HepG2 (cell line): Measurements from ENCODE around the gene SP9. TPM values are rescaled to one million over a fixed set of nuclear protein-coding genes. Genes with fewer than 3 reads are reported as not detected.
A peak's percentile ranks its signal among the peaks of the same experiment; 100 is the strongest.

Experiments
- ATAC-seq: fragments of 200-7000 bp; cut with Tn5 transposase; 3 replicates; pipeline ENCODE4 v1.9.1; 2020; ENCODE audit warnings: mild to moderate bottlenecking, moderate library complexity
- BruUV-seq: library from RNA; stranded (reverse); fragments of 400-500 nt; replicated peaks from 2 replicates; lab custom pipeline; 2021; lab: Mats Ljungman, UMichigan
- CTCF ChIA-PET: fragments of 300-600 bp; formaldehyde crosslinking; extraction: SDS; loops from one replicate; lab custom pipeline; 2021; ENCODE audit warnings: low total read pairs, inconsistent platforms, low intra/inter-chr PET ratio; lab: Yijun Ruan, JAX
- POLR2A ChIA-PET: fragments of 350-600 bp; sonication (Branson Sonifier 250); formaldehyde crosslinking; loops from one replicate; lab custom pipeline; 2020; ENCODE audit warnings: antibody characterized with exemption, inconsistent platforms; lab: Yijun Ruan, JAX
- DNase-seq: peaks from one replicate; pipeline ENCODE4 v3.0.0-alpha.2; 2015; ENCODE audit warnings: low spot score
- FAIRE-seq: peaks from 3 replicates; lab custom pipeline; 2011; peaks lifted over from hg19 to GRCh38; lab: Jason Lieb, UNC
- H2AFZ ChIP-seq: one replicate; pipeline ENCODE4 v1.6.1; 2011; ENCODE audit warnings: low read length, inconsistent platforms
- H3K27ac ChIP-seq: fragments of 300-600 bp; 3 replicates; pipeline ENCODE4 v1.8.0; 2011; ENCODE audit warnings: mixed run types, mild to moderate bottlenecking, mixed read lengths, low read length, inconsistent platforms; ENCODE audit not compliant: insufficient read depth; ENCODE audit errors: extremely low read length
- H3K27me3 ChIP-seq, 2 experiments: fragments of 200-600 bp in 1 of 2; 2 replicates in 1 of 2; 3 replicates in 1 of 2; pipeline versions ENCODE4 v1.6.0 to v1.8.0; 2011; ENCODE audit warnings: low read length in 2 of 2, mild to moderate bottlenecking in 2 of 2, moderate library complexity in 2 of 2, inconsistent platforms in 1 of 2; ENCODE audit not compliant: insufficient read depth in 2 of 2, control insufficient read depth in 1 of 2
- H3K36me3 ChIP-seq, 2 experiments: fragments of 200-600 bp in 1 of 2; replicated peaks in 1 of 2; 2 replicates in 1 of 2; 3 replicates in 1 of 2; pipeline versions ENCODE4 v1.5.1 to v1.8.0; 2011; ENCODE audit warnings: low read length in 2 of 2, inconsistent platforms in 1 of 2; ENCODE audit not compliant: insufficient read depth in 2 of 2, control insufficient read depth in 1 of 2
- H3K4me1 ChIP-seq: 2 replicates; pipeline ENCODE4 v1.5.1; 2012; ENCODE audit warnings: low read length, inconsistent platforms; ENCODE audit not compliant: insufficient read depth
- H3K4me2 ChIP-seq: 2 replicates; pipeline ENCODE4 v1.6.0; 2011; ENCODE audit warnings: low read depth, low read length, inconsistent platforms
- H3K4me3 ChIP-seq, 3 experiments: fragments of 200-600 bp in 1 of 3; sonication (generic), shearing (Covaris generic) in 1 of 3; replicated peaks in 1 of 3; 2 replicates each; pipeline ENCODE4 v1.5.1; 2011 to 2016; ENCODE audit warnings: low read length in 3 of 3, inconsistent platforms in 2 of 3, low read depth in 2 of 3, mild to moderate bottlenecking in 2 of 3, control low read depth in 1 of 3, mixed read lengths in 1 of 3; ENCODE audit not compliant: insufficient read depth in 1 of 3
- H3K79me2 ChIP-seq: one replicate; pipeline ENCODE4 v1.6.1; 2011; ENCODE audit warnings: low read length, inconsistent platforms; ENCODE audit not compliant: insufficient read depth
- H3K9ac ChIP-seq: 2 replicates; pipeline ENCODE4 v1.6.0; 2011; ENCODE audit warnings: mild to moderate bottlenecking, low read depth, low read length, inconsistent platforms; ENCODE audit not compliant: insufficient read depth
- H3K9me3 ChIP-seq: 2 replicates; pipeline ENCODE4 v1.5.1; 2012; ENCODE audit warnings: mild to moderate bottlenecking, low read length
- H4K20me1 ChIP-seq: 2 replicates; pipeline ENCODE4 v1.6.0; 2011; ENCODE audit warnings: inconsistent platforms, mild to moderate bottlenecking, low read length, moderate library complexity; ENCODE audit not compliant: insufficient read depth
- CBX2 ChIP-seq, 2 experiments: fragments of 200-600 bp in 1 of 2; sonication (generic); formaldehyde crosslinking in 1 of 2; IDR thresholded peaks; 2 replicates each; pipeline versions ENCODE4 v1.7.0 to v1.8.1; 2018 to 2022; ENCODE audit warnings: low read depth in 2 of 2, low read length in 1 of 2, mild to moderate bottlenecking in 1 of 2, missing genetic modification reagents in 1 of 2
- CEBPB ChIP-seq: IDR thresholded peaks from 2 replicates; pipeline ENCODE4 v1.6.1; 2011; ENCODE audit warnings: low read depth, low read length, improper control_type of control experiment, borderline replicate concordance
- GPN1 ChIP-seq: sonication (generic); formaldehyde crosslinking; IDR thresholded peaks from 2 replicates; pipeline ENCODE4 v1.5.1; 2020; ENCODE audit warnings: missing genetic modification reagents, borderline replicate concordance
- JUND ChIP-seq: sonication (generic); formaldehyde crosslinking; IDR thresholded peaks from 2 replicates; pipeline ENCODE4 v1.8.0; 2022; ENCODE audit warnings: mild to moderate bottlenecking, missing genetic modification reagents
- NR2F1 ChIP-seq, 2 experiments: fragments of 450-650 bp in 1 of 2; formaldehyde crosslinking in 1 of 2; IDR thresholded peaks; 2 replicates each; pipeline versions ENCODE4 v1.5.0 to v1.6.1; 2016 to 2020; ENCODE audit warnings: mild to moderate bottlenecking in 1 of 2, missing compliant biosample characterization in 1 of 2, missing genetic modification reagents in 1 of 2, moderate library complexity in 1 of 2
- PRPF4 ChIP-seq: fragments of 200-400 bp; formaldehyde crosslinking; IDR thresholded peaks from 2 replicates; pipeline ENCODE4 v1.6.1; 2016; ENCODE audit warnings: low read length, low read depth; ENCODE audit not compliant: poor library complexity, severe bottlenecking
- RNF2 ChIP-seq: fragments of 450-650 bp; conservative IDR thresholded peaks from 2 replicates; pipeline ENCODE4 v1.6.1; 2016; ENCODE audit warnings: low read depth
- SCMH1 ChIP-seq: sonication (generic); formaldehyde crosslinking; IDR thresholded peaks from 2 replicates; pipeline ENCODE4 v1.9.0; 2021; ENCODE audit warnings: missing genetic modification reagents, mild to moderate bottlenecking, borderline replicate concordance
- SMC3 ChIP-seq: IDR thresholded peaks from 2 replicates; pipeline ENCODE4 v1.6.1; 2011; ENCODE audit warnings: low read length, improper control_type of control experiment
- SOX13 ChIP-seq, 3 experiments: fragments of 450-650 bp in 1 of 3; sonication (generic) in 1 of 3; formaldehyde crosslinking in 1 of 3; IDR thresholded peaks in 2 of 3; conservative IDR thresholded peaks in 1 of 3; 2 replicates each; pipeline versions ENCODE4 v1.5.0 to v1.6.1; 2016 to 2020; ENCODE audit warnings: antibody characterized with exemption in 1 of 3, mild to moderate bottlenecking in 1 of 3, missing compliant biosample characterization in 1 of 3, missing genetic modification reagents in 1 of 3, moderate library complexity in 1 of 3
- SRSF1 ChIP-seq: fragments of 200-400 bp; formaldehyde crosslinking; optimal IDR thresholded peaks from 2 replicates; pipeline ENCODE3; 2017; ENCODE audit warnings: mild to moderate bottlenecking, low read depth, low read length, moderate library complexity
- TEAD3 ChIP-seq: optimal IDR thresholded peaks from 2 replicates; pipeline ENCODE3; 2016; ENCODE audit warnings: borderline replicate concordance
- ZBTB38 ChIP-seq: sonication (generic); formaldehyde crosslinking; IDR thresholded peaks from 2 replicates; pipeline ENCODE4 v1.5.1; 2020; ENCODE audit warnings: mild to moderate bottlenecking, missing genetic modification reagents
- ZFP36 ChIP-seq: fragments of 150-350 bp; IDR thresholded peaks from 2 replicates; pipeline ENCODE4 v1.6.1; 2018; ENCODE audit warnings: borderline replicate concordance, low read length, low read depth; ENCODE audit not compliant: partially characterized antibody
- ZNF253 ChIP-seq: sonication (generic); formaldehyde crosslinking; IDR thresholded peaks from 2 replicates; pipeline ENCODE4 v1.8.0; 2022; ENCODE audit warnings: mild to moderate bottlenecking, missing genetic modification reagents, borderline replicate concordance
- ZNF335 ChIP-seq: sonication (generic); formaldehyde crosslinking; IDR thresholded peaks from 2 replicates; pipeline ENCODE4 v1.4.0; 2020; ENCODE audit warnings: missing genetic modification reagents
- WGBS: methylation state at CpG from one replicate; pipeline ENCODE4 v1.1.6; 2017; ENCODE audit warnings: low lambda C conversion rate; 5-methylcytosine and 5-hydroxymethylcytosine counted together
- in situ Hi-C: cut with HindIII; loops from 2 replicates; pipeline ENCODE4 v1.10.0; 2017; ENCODE audit warnings: low pct_unique_long_range_greater_than_20kb; ENCODE audit not compliant: extremely low pct_ligation_motif_present
- intact Hi-C: fragments of 100-400 bp; cut with micrococcal nuclease; formaldehyde crosslinking; loops from one replicate; pipeline ENCODE4 v1.10.0; 2022; ENCODE audit not compliant: unreplicated experiment
- polyA plus RNA-seq, 8 experiments: library from polyadenylated mRNA; depleted of rRNA in 3 of 8; stranded (reverse) in 7 of 8; unstranded in 1 of 8; fragments of >200 nt; fragmentation: Illumina TruSeq in 4 of 8; extraction: Trizol in 4 of 8; gene quantifications; 2 replicates each; pipeline versions ENCODE4 v1.2.1 to v1.2.3, GENCODE V29; 2011 to 2016; ENCODE audit warnings: low read depth in 4 of 8, missing spikeins in 1 of 8, mixed read lengths in 1 of 8; ENCODE audit not compliant: insufficient read depth in 1 of 8
- total RNA-seq, 5 experiments: library from RNA; depleted of rRNA; stranded (reverse); fragments of >200 nt; fragmentation: Illumina TruSeq; extraction: Trizol; gene quantifications; 2 replicates each; pipeline ENCODE4 v1.2.3, GENCODE V29; 2016; ENCODE audit warnings: low read depth in 1 of 5
- TF ChIP-seq, protein P1 (sequence below), 2 experiments: fragments of 450-650 bp in 1 of 2; sonication (generic) in 1 of 2; formaldehyde crosslinking; IDR thresholded peaks; 2 replicates each; pipeline versions ENCODE4 v1.5.0 to v1.8.0; 2020 to 2022; ENCODE audit warnings: mild to moderate bottlenecking in 1 of 2, missing genetic modification reagents in 1 of 2
- TF ChIP-seq, protein P2 (sequence below): sonication (generic); formaldehyde crosslinking; IDR thresholded peaks from 2 replicates; pipeline ENCODE4 v1.5.1; 2020; ENCODE audit warnings: missing genetic modification reagents, mild to moderate bottlenecking, borderline replicate concordance

The SP9 gene
- total and polyA plus RNA-seq, 2 of the 13 experiments (the other 11 are each of a cell fraction or from before 2014, with no cell fraction given) = not detected

DNA sequence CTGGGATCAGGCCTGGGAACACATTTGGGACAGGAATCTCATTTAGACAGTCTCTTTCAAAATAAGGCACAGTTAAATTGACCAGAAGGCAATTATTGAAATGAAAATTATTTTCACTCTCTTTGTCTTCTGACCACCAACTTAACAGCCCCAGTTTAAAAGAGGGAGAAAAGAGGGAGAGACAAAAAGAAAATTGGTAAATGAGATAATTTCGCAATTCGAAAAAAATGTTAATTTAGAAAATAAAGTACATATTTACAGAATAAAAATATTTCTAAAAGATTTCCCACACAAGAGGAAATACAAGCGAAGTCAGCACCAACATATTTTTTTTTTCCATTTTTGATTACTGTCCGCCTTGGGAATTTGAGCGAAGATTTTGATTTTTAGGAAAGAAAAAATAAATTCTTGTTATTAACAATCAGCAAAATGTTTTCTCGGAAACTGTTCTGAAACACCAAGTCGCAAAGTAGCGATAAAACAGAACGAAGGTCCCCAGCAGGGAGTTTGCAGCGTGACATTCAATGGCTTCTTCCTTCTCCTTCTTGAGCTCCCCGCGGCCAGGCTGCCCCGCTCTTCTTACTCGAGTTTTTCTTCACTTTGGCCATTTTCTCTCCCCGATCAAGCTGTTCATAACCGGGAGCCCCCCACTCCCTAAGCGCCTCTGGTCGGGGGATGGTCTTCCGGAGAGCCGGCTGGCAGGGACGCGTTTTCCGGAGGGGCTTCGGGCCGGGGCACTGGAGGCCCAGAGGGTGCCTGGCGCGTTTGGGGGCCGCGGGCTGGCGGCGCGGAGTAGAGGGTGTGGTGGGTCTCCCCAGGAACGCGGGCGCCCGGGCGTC lies 5.0 kb downstream of the SP9 start:
- CTCF ChIA-PET = interaction anchor here (2.2 to 3.6 kb wide), 2 partner anchors 182 to 202 kb away, joined by 14 to 48 read pairs; no protein-coding TSS in a partner anchor
- POLR2A ChIA-PET = interaction anchor here (0.9 kb wide), 1 partner anchor 91 kb away, joined by 4 read pairs; the partner anchor contains the start of gene OLA1
- TF ChIP-seq GPN1 (CRISPR knock-in tag) = no peak
- TF ChIP-seq RNF2 = peak; percentile 89
- TF ChIP-seq NR2F1 (CRISPR knock-in tag; IDR thresholded peaks at IDR 0.05) = no peak
- peak; percentile 99 for TF ChIP-seq CBX2 (IDR thresholded peaks at IDR 0.05; ENCODE audit: low read depth, low read length)
- TF ChIP-seq CBX2 (CRISPR knock-in tag; IDR thresholded peaks at IDR 0.05; ENCODE audit: low read depth) = peak; percentile 80
- TF ChIP-seq SMC3 = no peak
- TF ChIP-seq CEBPB = 0 out of 2 replicates have a peak, but pooled peaks have one; percentile 5
- TF ChIP-seq SCMH1 (CRISPR knock-in tag) = peak; percentile 86; the same call in 1 of the 2 replicates
- TF ChIP-seq ZNF253 = peak; percentile 26; the same call in 1 of the 2 replicates
- TF ChIP-seq SOX13 (IDR thresholded peaks at IDR 0.05) = peak; percentile 38; the same call in 1 of the 2 replicates
- no peak for TF ChIP-seq SOX13 (CRISPR knock-in tag; conservative IDR thresholded peaks at IDR 0.05 in 1 of 2, IDR thresholded peaks at IDR 0.05 in 1 of 2)
- TF ChIP-seq ZFP36 = peak; percentile 13
- no peak for TF ChIP-seq ZNF335
- 0 out of 2 replicates have a peak, but pooled peaks have one; percentile 6 for TF ChIP-seq ZBTB38 (CRISPR knock-in tag)
- peak; percentile 3 for TF ChIP-seq SRSF1
- TF ChIP-seq, protein P1, sequence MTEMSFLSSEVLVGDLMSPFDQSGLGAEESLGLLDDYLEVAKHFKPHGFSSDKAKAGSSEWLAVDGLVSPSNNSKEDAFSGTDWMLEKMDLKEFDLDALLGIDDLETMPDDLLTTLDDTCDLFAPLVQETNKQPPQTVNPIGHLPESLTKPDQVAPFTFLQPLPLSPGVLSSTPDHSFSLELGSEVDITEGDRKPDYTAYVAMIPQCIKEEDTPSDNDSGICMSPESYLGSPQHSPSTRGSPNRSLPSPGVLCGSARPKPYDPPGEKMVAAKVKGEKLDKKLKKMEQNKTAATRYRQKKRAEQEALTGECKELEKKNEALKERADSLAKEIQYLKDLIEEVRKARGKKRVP (CRISPR knock-in tag; IDR thresholded peaks at IDR 0.05) = no peak
- TF ChIP-seq PRPF4 = peak; percentile 59
- peak; percentile 10 for TF ChIP-seq TEAD3
- no peak for TF ChIP-seq JUND (CRISPR knock-in tag)
- TF ChIP-seq, protein P2, sequence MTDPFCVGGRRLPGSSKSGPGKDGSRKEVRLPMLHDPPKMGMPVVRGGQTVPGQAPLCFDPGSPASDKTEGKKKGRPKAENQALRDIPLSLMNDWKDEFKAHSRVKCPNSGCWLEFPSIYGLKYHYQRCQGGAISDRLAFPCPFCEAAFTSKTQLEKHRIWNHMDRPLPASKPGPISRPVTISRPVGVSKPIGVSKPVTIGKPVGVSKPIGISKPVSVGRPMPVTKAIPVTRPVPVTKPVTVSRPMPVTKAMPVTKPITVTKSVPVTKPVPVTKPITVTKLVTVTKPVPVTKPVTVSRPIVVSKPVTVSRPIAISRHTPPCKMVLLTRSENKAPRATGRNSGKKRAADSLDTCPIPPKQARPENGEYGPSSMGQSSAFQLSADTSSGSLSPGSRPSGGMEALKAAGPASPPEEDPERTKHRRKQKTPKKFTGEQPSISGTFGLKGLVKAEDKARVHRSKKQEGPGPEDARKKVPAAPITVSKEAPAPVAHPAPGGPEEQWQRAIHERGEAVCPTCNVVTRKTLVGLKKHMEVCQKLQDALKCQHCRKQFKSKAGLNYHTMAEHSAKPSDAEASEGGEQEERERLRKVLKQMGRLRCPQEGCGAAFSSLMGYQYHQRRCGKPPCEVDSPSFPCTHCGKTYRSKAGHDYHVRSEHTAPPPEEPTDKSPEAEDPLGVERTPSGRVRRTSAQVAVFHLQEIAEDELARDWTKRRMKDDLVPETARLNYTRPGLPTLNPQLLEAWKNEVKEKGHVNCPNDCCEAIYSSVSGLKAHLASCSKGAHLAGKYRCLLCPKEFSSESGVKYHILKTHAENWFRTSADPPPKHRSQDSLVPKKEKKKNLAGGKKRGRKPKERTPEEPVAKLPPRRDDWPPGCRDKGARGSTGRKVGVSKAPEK (CRISPR knock-in tag) = peak; percentile 50; the same call in 1 of the 2 replicates

More for the DNA sequence above, 5.0 kb downstream of the SP9 start:
- Histone ChIP-seq H4K20me1 (peaks cover 3% of the 10 kb centered on the region; the same call in 1 of the 2 replicates), H3K4me1 (peaks cover 63% of the 10 kb centered on the region), H3K79me2 (no peaks in the 10 kb centered on the region), H3K27ac (no peak overlapping the region), H3K27me3 (peaks cover 29 to 89% of the 10 kb centered on the region in 2 experiments; a peak in 4 of 5 replicates), H3K36me3 (no peaks in the 10 kb centered on the region), H3K9ac (no peak overlapping the region; the same call in 1 of the 2 replicates), H3K4me3 (peak overlapping the region; percentile 48 to 70 (median 59); a peak in 5 of 6 replicates), H3K4me2 (peak overlapping the region; percentile 78), H2AFZ (no peak overlapping the region), H3K9me3 (no peaks in the 10 kb centered on the region)
- intact Hi-C loops = loop anchor here (5.0 kb wide), 2 partner anchors 202 to 372 kb away; partner anchors contain the start of gene SP3
- ATAC-seq = no peak
- no peak for FAIRE-seq
- no TSS peak for BruUV-seq
- in situ Hi-C loops = loop anchor here (5.0 to 10.0 kb wide), 4 partner anchors 182 to 937 kb away; no protein-coding TSS in a partner anchor
- DNase-seq = no peak
- WGBS = 42% methylated on average over 24 of the region's 37 CpGs
